PFSK-1 (cell line): ENCODE measurements around the gene ATG9A.

ENCODE experiments used
- FOXP2 ChIP-seq: optimal IDR thresholded peaks from 2 replicates; pipeline ENCODE3; 2011; ENCODE audit warnings: borderline replicate concordance, control low read depth, inconsistent platforms; ENCODE audit not compliant: insufficient read depth; ENCODE audit errors: extremely low read length, extremely low read depth
- POLR2AphosphoS5 ChIP-seq: IDR thresholded peaks from 2 replicates; pipeline ENCODE4 v1.6.1; 2012; ENCODE audit warnings: low read depth, mild to moderate bottlenecking, control low read depth, low read length, moderate library complexity
- REST ChIP-seq, 2 experiments: IDR thresholded peaks; 2 replicates each; pipeline versions ENCODE4 v1.6.1 to v1.8.0; 2011 to 2012; ENCODE audit warnings: low read depth in 2 of 2, low read length in 2 of 2, control low read depth in 1 of 2, inconsistent platforms in 1 of 2, mild to moderate bottlenecking in 1 of 2, moderate library complexity in 1 of 2; ENCODE audit not compliant: insufficient read depth in 1 of 2
- SIN3A ChIP-seq: IDR thresholded peaks from 2 replicates; pipeline ENCODE4 v1.6.1; 2012; ENCODE audit warnings: mild to moderate bottlenecking, low read length, moderate library complexity, borderline replicate concordance; ENCODE audit not compliant: insufficient read depth
- TAF1 ChIP-seq: IDR thresholded peaks from 2 replicates; pipeline ENCODE4 v1.6.1; 2012; ENCODE audit warnings: low read length, control low read depth, borderline replicate concordance; ENCODE audit not compliant: insufficient read depth

GRCh38 chr2:219181531-219181930 lies 47.9 kb downstream of the ATG9A start:
- no peak for TF ChIP-seq REST (IDR thresholded peaks at IDR 0.05; ENCODE audit: insufficient read depth in 1 of 2, low read depth in 2 of 2, low read length in 2 of 2)
- TF ChIP-seq TAF1: no peak
- no peak for TF ChIP-seq POLR2AphosphoS5
- no peak for TF ChIP-seq SIN3A
- no peak for TF ChIP-seq FOXP2
